H1 (cell line): ENCODE data around the gene PCYT2. TPM values are rescaled to one million over a fixed set of nuclear protein-coding genes. Genes with fewer than 3 reads are reported as not detected.

ENCODE experiments used
- CTCF ChIA-PET: fragments of 300-600 bp; sonication (Branson Sonifier 250); formaldehyde crosslinking; loops from one replicate; lab custom pipeline; 2021; ENCODE audit not compliant: partially characterized antibody; lab: Charles Lee
- POLR2A ChIA-PET: fragments of 300-600 bp; sonication (Branson Sonifier 250); formaldehyde crosslinking; loops from one replicate; lab custom pipeline; 2021; ENCODE audit warnings: inconsistent platforms; ENCODE audit not compliant: partially characterized antibody; lab: Charles Lee
- DNase-seq, 2 experiments: peaks; one replicate each; pipeline versions ENCODE4 v3.0.0 to v3.0.0-alpha.2; 2010 to 2022; ENCODE audit warnings: low spot score in 2 of 2, low read depth in 1 of 2, mixed read lengths in 1 of 2
- FAIRE-seq: peaks from 2 replicates; lab custom pipeline; 2011; peaks lifted over from hg19 to GRCh38; lab: Jason Lieb, UNC
- H2AFZ ChIP-seq: 2 replicates; pipeline ENCODE4 v1.8.1; 2012; ENCODE audit warnings: low read length, inconsistent platforms
- H2AK5ac ChIP-seq: 2 replicates; pipeline ENCODE4 v1.6.1; 2013; ENCODE audit warnings: low read depth, low read length
- H2BK120ac ChIP-seq: replicated peaks from 2 replicates; pipeline ENCODE3; 2013; ENCODE audit warnings: low read depth, low read length, inconsistent platforms
- H2BK12ac ChIP-seq: 2 replicates; pipeline ENCODE4 v1.6.1; 2013; ENCODE audit warnings: low read depth, low read length
- H2BK15ac ChIP-seq: 2 replicates; pipeline ENCODE4 v1.6.1; 2013; ENCODE audit warnings: low read length
- H2BK20ac ChIP-seq: 2 replicates; pipeline ENCODE4 v1.6.1; 2013; ENCODE audit warnings: low read length
- H2BK5ac ChIP-seq: 2 replicates; pipeline ENCODE4 v1.6.1; 2013; ENCODE audit warnings: low read depth, low read length
- H3K14ac ChIP-seq: 2 replicates; pipeline ENCODE4 v1.6.1; 2013; ENCODE audit warnings: inconsistent platforms; ENCODE audit not compliant: insufficient read length
- H3K18ac ChIP-seq: 2 replicates; pipeline ENCODE4 v1.6.1; 2013; ENCODE audit warnings: low read length; ENCODE audit errors: extremely low read depth
- H3K23ac ChIP-seq: 2 replicates; pipeline ENCODE4 v1.6.1; 2013; ENCODE audit warnings: inconsistent platforms; ENCODE audit not compliant: insufficient read length
- H3K23me2 ChIP-seq: 2 replicates; pipeline ENCODE4 v1.6.1; 2013; ENCODE audit warnings: low read depth, low read length
- H3K27ac ChIP-seq: 2 replicates; pipeline ENCODE4 v1.6.1; 2011; ENCODE audit warnings: low read depth, low read length, inconsistent platforms
- H3K27me3 ChIP-seq, 4 experiments: replicated peaks in 1 of 4; 1 replicate in 1 of 4; 2 replicates in 3 of 4; pipeline versions ENCODE4 v1.6.1 to v1.8.1; 2011 to 2013; ENCODE audit warnings: low read length in 3 of 4, mild to moderate bottlenecking in 3 of 4, inconsistent platforms in 2 of 4, mixed read lengths in 2 of 4, moderate library complexity in 1 of 4; ENCODE audit not compliant: control insufficient read depth in 3 of 4, insufficient read depth in 3 of 4; ENCODE audit errors: extremely low read depth in 1 of 4
- H3K36me3 ChIP-seq, 4 experiments: 2 replicates each; pipeline versions ENCODE4 v1.6.1 to v1.8.1; 2011 to 2013; ENCODE audit warnings: mild to moderate bottlenecking in 4 of 4, low read length in 3 of 4, moderate library complexity in 2 of 4, control low read depth in 1 of 4, inconsistent platforms in 1 of 4; ENCODE audit not compliant: insufficient read depth in 4 of 4, control insufficient read depth in 2 of 4
- H3K4ac ChIP-seq: replicated peaks from 2 replicates; pipeline ENCODE3; 2013; ENCODE audit warnings: low read length, low read depth, mixed read lengths, inconsistent platforms; ENCODE audit not compliant: insufficient read length
- H3K4me1 ChIP-seq, 4 experiments: replicated peaks in 1 of 4; 1 replicate in 1 of 4; 2 replicates in 3 of 4; pipeline versions ENCODE4 v1.6.1 to v1.8.1; 2011 to 2013; ENCODE audit warnings: low read length in 3 of 4, inconsistent platforms in 2 of 4, mixed read lengths in 1 of 4; ENCODE audit not compliant: insufficient read depth in 4 of 4, control insufficient read depth in 3 of 4
- H3K4me2 ChIP-seq, 2 experiments: 2 replicates each; pipeline versions ENCODE4 v1.6.1 to v1.8.1; 2011 to 2013; ENCODE audit warnings: low read depth in 2 of 2, low read length in 2 of 2, control low read depth in 1 of 2, inconsistent platforms in 1 of 2, mild to moderate bottlenecking in 1 of 2; ENCODE audit not compliant: insufficient read depth in 1 of 2
- H3K4me3 ChIP-seq, 4 experiments: fragments of 200-600, 300-600 bp in 1 of 4; sonication (generic), shearing (Covaris generic), sonication (Bioruptor Twin) in 1 of 4; 2 replicates each; pipeline versions ENCODE4 v1.5.1 to v1.8.1; 2011 to 2016; ENCODE audit warnings: low read length in 4 of 4, low read depth in 3 of 4, control low read depth in 2 of 4, inconsistent platforms in 2 of 4, mild to moderate bottlenecking in 2 of 4, mixed read lengths in 1 of 4, moderate library complexity in 1 of 4; ENCODE audit not compliant: insufficient read depth in 2 of 4; ENCODE audit errors: extremely low read depth in 1 of 4
- H3K56ac ChIP-seq: replicated peaks from 2 replicates; pipeline ENCODE3; 2013; ENCODE audit warnings: low read depth, mild to moderate bottlenecking, mixed read lengths, low read length, inconsistent platforms; ENCODE audit not compliant: insufficient read length
- H3K79me1 ChIP-seq: 2 replicates; pipeline ENCODE4 v1.6.1; 2013; ENCODE audit warnings: low read depth, low read length, control low read depth
- H3K79me2 ChIP-seq, 2 experiments: 2 replicates each; pipeline versions ENCODE4 v1.6.1 to v1.8.1; 2012 to 2013; ENCODE audit warnings: low read length in 2 of 2, mild to moderate bottlenecking in 2 of 2, inconsistent platforms in 1 of 2; ENCODE audit not compliant: insufficient read depth in 2 of 2, control insufficient read depth in 1 of 2
- H3K9ac ChIP-seq, 4 experiments: replicated peaks in 1 of 4; 1 replicate in 1 of 4; 2 replicates in 3 of 4; pipeline versions ENCODE4 v1.6.1 to v1.8.1; 2011 to 2013; ENCODE audit warnings: low read depth in 3 of 4, low read length in 3 of 4, control low read depth in 2 of 4, mild to moderate bottlenecking in 2 of 4, moderate library complexity in 2 of 4, inconsistent platforms in 1 of 4; ENCODE audit errors: extremely low read depth in 1 of 4
- H3K9me3 ChIP-seq, 2 experiments: 2 replicates each; pipeline versions ENCODE4 v1.6.1 to v1.8.1; 2012 to 2013; ENCODE audit warnings: mild to moderate bottlenecking in 2 of 2, moderate library complexity in 2 of 2, control low read depth in 1 of 2, inconsistent platforms in 1 of 2, low read depth in 1 of 2, low read length in 1 of 2, mixed read lengths in 1 of 2; ENCODE audit not compliant: insufficient read depth in 2 of 2
- H4K20me1 ChIP-seq, 2 experiments: replicated peaks in 1 of 2; 2 replicates each; pipeline versions ENCODE3 to v1.8.1; 2011 to 2013; ENCODE audit warnings: inconsistent platforms in 2 of 2, low read length in 2 of 2, mild to moderate bottlenecking in 1 of 2; ENCODE audit not compliant: insufficient read depth in 2 of 2, control insufficient read depth in 1 of 2
- H4K5ac ChIP-seq: 2 replicates; pipeline ENCODE4 v1.6.1; 2013; ENCODE audit warnings: low read length, low read depth, mixed read lengths, inconsistent platforms; ENCODE audit not compliant: insufficient read length
- H4K8ac ChIP-seq: 2 replicates; pipeline ENCODE4 v1.8.0; 2013; ENCODE audit warnings: mild to moderate bottlenecking, moderate library complexity, low read length, inconsistent platforms; ENCODE audit not compliant: insufficient read depth; ENCODE audit errors: extremely low read depth
- H4K91ac ChIP-seq: replicated peaks from 2 replicates; pipeline ENCODE3; 2013; ENCODE audit warnings: low read length, mixed read lengths, inconsistent platforms; ENCODE audit not compliant: insufficient read length
- CHD2 ChIP-seq: IDR thresholded peaks from 2 replicates; pipeline ENCODE4 v1.6.1; 2012; ENCODE audit warnings: low read length, improper control_type of control experiment
- E2F6 ChIP-seq: IDR thresholded peaks from 2 replicates; pipeline ENCODE4 v1.6.1; 2012; ENCODE audit warnings: inconsistent platforms
- EZH2 ChIP-seq: fragments of 200-600 bp; sonication (generic); IDR thresholded peaks from 2 replicates; pipeline ENCODE4 v1.7.1; 2012; ENCODE audit warnings: low read depth, mild to moderate bottlenecking, moderate library complexity, low read length, inconsistent platforms; ENCODE audit not compliant: severe bottlenecking
- GABPA ChIP-seq: IDR thresholded peaks from 2 replicates; pipeline ENCODE4 v1.6.1; 2011; ENCODE audit warnings: mild to moderate bottlenecking, low read length, moderate library complexity, borderline replicate concordance; ENCODE audit not compliant: insufficient read depth
- MAX ChIP-seq: IDR thresholded peaks from 2 replicates; pipeline ENCODE4 v1.6.1; 2012; ENCODE audit warnings: inconsistent platforms
- NANOG ChIP-seq: IDR thresholded peaks from 2 replicates; pipeline ENCODE4 v1.6.1; 2011; ENCODE audit warnings: low read length, low read depth, mild to moderate bottlenecking, inconsistent platforms; ENCODE audit not compliant: insufficient read depth, poor library complexity, severe bottlenecking
- WGBS, 2 experiments: shearing (Covaris generic) in 1 of 2; methylation state at CpG; one replicate each; pipeline versions ENCODE4 v1.1.6 to v1.1.7; 2013 to 2015; ENCODE audit warnings: low lambda C conversion rate in 2 of 2, mixed read lengths in 2 of 2, inconsistent platforms in 1 of 2, low coverage in 1 of 2, missing lambda C conversion rate in 1 of 2; ENCODE audit not compliant: insufficient replicate concordance in 2 of 2, insufficient coverage in 1 of 2, insufficient read length in 1 of 2; ENCODE audit errors: extremely low coverage in 1 of 2, missing lambda C conversion rate in 1 of 2; 5-methylcytosine and 5-hydroxymethylcytosine counted together
- polyA plus RNA-seq, 7 experiments: library from polyadenylated mRNA; depleted of rRNA in 3 of 7; stranded (reverse) in 5 of 7; unstranded in 2 of 7; fragments of >200 nt in 5 of 7; fragments of 200-250 nt in 2 of 7; gene quantifications; 1 replicate in 5 of 7; 2 replicates in 1 of 7; 4 replicates in 1 of 7; pipeline versions ENCODE4 v1.2.1 to v1.2.3, GENCODE V29; 2011 to 2013; ENCODE audit warnings: missing spikeins in 2 of 7, mixed read lengths in 2 of 7
- total RNA-seq: library from RNA; stranded (reverse); fragmentation: NEBNext Ultra II Directional; extraction: Animal tissue kit (Norgen Biotek cat#: 25700); gene quantifications from 2 replicates; pipeline ENCODE4 v1.2.1, GENCODE V29; 2021

The PCYT2 gene
- total and polyA plus RNA-seq, 2 of the 8 experiments (the other 6 are each of a cell fraction or from before 2014, with no cell fraction given) = 29.9 to 31.3 TPM

- Histone ChIP-seq H3K9me3 (no peaks in the 10 kb centered on the region), H3K36me3 (peaks cover 2 to 11% (median 7%) of the 10 kb centered on the region in 4 experiments; a peak in 6 of 8 replicates), H3K27me3 (peaks cover 0 to 22% (median 14%) of the 10 kb centered on the region in 4 experiments; a peak in 5 of 7 replicates), H3K18ac (no peak overlapping the region; the same call in 1 of the 2 replicates), H3K4me3 (peak overlapping the region; percentile 19 to 61 (median 44)), H2BK20ac (no peak overlapping the region), H4K91ac (peak overlapping the region; percentile 17), H2AFZ (no peak overlapping the region), H2BK5ac (no peak overlapping the region), H3K4ac (peak overlapping the region; percentile 78), H2BK15ac (no peak overlapping the region), H3K4me1 (peaks cover 0 to 8% (median 2%) of the 10 kb centered on the region in 4 experiments; a peak in 3 of 7 replicates), H3K4me2 (peak overlapping the region; percentile 63 to 86), H4K5ac (peak overlapping the region; percentile 2), H3K23ac (no peak overlapping the region), H2AK5ac (no peak overlapping the region), H2BK120ac (no peak overlapping the region), H4K8ac (peak overlapping the region; percentile 64), H3K56ac (no peak overlapping the region), H3K14ac (no peak overlapping the region), H4K20me1 (peaks cover 5 to 13% of the 10 kb centered on the region in 2 experiments), H3K79me2 (no peaks in the 10 kb centered on the region), H3K23me2 (peaks cover 6% of the 10 kb centered on the region; the same call in 1 of the 2 replicates), H3K79me1 (no peaks in the 10 kb centered on the region; the same call in 1 of the 2 replicates), H2BK12ac (no peak overlapping the region), H3K27ac (no peak overlapping the region), H3K9ac (no peak overlapping the region)
- 38% methylated on average over 30 of the region's 47 CpGs; no CpG with 5 or more reads in 1 of the 2 experiments for WGBS, 2 experiments
- peak; percentile 15; the same call in 1 of the 2 replicates for TF ChIP-seq MAX
- TF ChIP-seq CHD2 = no peak
- TF ChIP-seq EZH2 = peak; percentile 18
- no peak for TF ChIP-seq NANOG
- TF ChIP-seq E2F6 = peak; percentile 22; the same call in 1 of the 2 replicates
- TF ChIP-seq GABPA = peak; percentile 70; the same call in 1 of the 2 replicates
- CTCF ChIA-PET = interaction anchor here (2.7 kb wide), 1 partner anchor 33 kb away, joined by 10 read pairs; no protein-coding TSS in a partner anchor
- FAIRE-seq = no peak
- no peak for DNase-seq
- POLR2A ChIA-PET = interaction anchor here (0.8 to 4.0 kb wide), 11 partner anchors 9 to 34 kb away, joined by 3 to 29 read pairs (median 5); partner anchors contain the start of genes ALYREF, ANAPC11, MAFG and PCYT2
Observed at GRCh38 chr17:81902653-81903414, 8.4 kb downstream of the PCYT2 start.
